Esophagus squamous epithelium (tissue), 5 donors: Measurements from ENCODE around the gene OTOF. TPM values are rescaled to one million over a fixed set of nuclear protein-coding genes. Genes with fewer than 3 reads are reported as not detected.

Experiments used
- DNase-seq: peaks from one replicate; lab custom pipeline; 2025; lab: John Stamatoyannopoulos, UW
- H3K27ac ChIP-seq, 4 donors: fragments of 200-600 bp; sonication (generic); one replicate each; pipeline ENCODE4 v1.5.1; 2016 to 2019; ENCODE audit warnings: mild to moderate bottlenecking in 1 of 4
- H3K27me3 ChIP-seq, 4 donors: fragments of 200-600 bp; sonication (generic); 1 replicate in 3 of 4; 2 replicates in 1 of 4; pipeline versions ENCODE4 v1.5.1 to v1.6.0; 2017 to 2021; ENCODE audit warnings: antibody characterized with exemption in 1 of 4
- H3K36me3 ChIP-seq, 3 donors: fragments of 200-600 bp; sonication (generic); one replicate each; pipeline ENCODE4 v1.5.1; 2016 to 2019
- H3K4me1 ChIP-seq, 3 donors: fragments of 200-600 bp; sonication (generic); one replicate each; pipeline ENCODE4 v1.5.1; 2017 to 2019
- H3K4me3 ChIP-seq, 4 donors: fragments of 200-600 bp; sonication (generic); 1 replicate in 3 of 4; 2 replicates in 1 of 4; pipeline ENCODE4 v1.5.1; 2016 to 2019; ENCODE audit warnings: mild to moderate bottlenecking in 2 of 4, moderate library complexity in 1 of 4
- H3K9me3 ChIP-seq, 3 donors: fragments of 200-600 bp; sonication (generic); one replicate each; pipeline ENCODE4 v1.5.1; 2016 to 2019
- CTCF ChIP-seq, 6 experiments: fragments of 450-650 bp in 4 of 6; fragments of 200-600 bp in 2 of 6; sonication (generic) in 2 of 6; IDR thresholded peaks; one replicate each; pipeline ENCODE4 v1.5.1; 2016 to 2019; ENCODE audit warnings: antibody characterized with exemption in 6 of 6, mild to moderate bottlenecking in 4 of 6, moderate library complexity in 4 of 6
- POLR2A ChIP-seq, 4 donors: fragments of 450-650 bp; IDR thresholded peaks; one replicate each; pipeline ENCODE4 v1.6.1; 2017; ENCODE audit warnings: antibody characterized with exemption in 4 of 4, mild to moderate bottlenecking in 4 of 4, moderate library complexity in 3 of 4
- WGBS, 2 donors: methylation state at CpG; one replicate each; pipeline ENCODE4 v1.1.5; 2018; 5-methylcytosine and 5-hydroxymethylcytosine counted together
- intact Hi-C: fragments of 100-400 bp; cut with DNase I; formaldehyde crosslinking; loops from one replicate; pipeline ENCODE4 v1.15.0; 2022
- total RNA-seq, 4 donors: library from RNA; depleted of rRNA; stranded (reverse); fragments of >200 nt; gene quantifications; one replicate each; pipeline ENCODE4 v1.1.0, GENCODE V29; 2016
- donor health status: DM: yes; HTN: yes; CAD: no.

Gene OTOF
- total RNA-seq, 4 donors from 2014 or later: under 0.01 to 0.56 TPM; not detected in 2

- no peak for DNase-seq
- Histone ChIP-seq H3K36me3 (no peaks in the 10 kb centered on the region), H3K9me3 (no peaks in the 10 kb centered on the region), H3K27me3 (peaks cover 0 to 4% (median 0%) of the 10 kb centered on the region in 4 donors), H3K4me1 (no peaks in the 10 kb centered on the region), H3K4me3 (no peak overlapping the region), H3K27ac (no peak overlapping the region)
- WGBS, 2 donors: 57 to 72% methylated on average over 5 to 8 of the region's 8 CpGs
- intact Hi-C loops: no loop called here
- TF ChIP-seq POLR2A (IDR thresholded peaks at IDR 0.05) (no peak), CTCF (IDR thresholded peaks at IDR 0.05) (no peak)
Measured at GRCh38 chr2:26438526-26438925, 39.4 kb downstream of the OTOF start.

- no peak for DNase-seq
- no peaks in the 10 kb centered on the region for H3K9me3 ChIP-seq
- H3K4me1 ChIP-seq: no peaks in the 10 kb centered on the region
- TF ChIP-seq POLR2A (IDR thresholded peaks at IDR 0.05) (no peak), CTCF (IDR thresholded peaks at IDR 0.05) (no peak)
- 67% methylated on average over 2 of the region's 2 CpGs for WGBS, 2 donors
- no peak overlapping the region for H3K27ac ChIP-seq
- no peak overlapping the region for H3K4me3 ChIP-seq
- H3K27me3 ChIP-seq: peaks cover 0 to 7% (median 0%) of the 10 kb centered on the region in 4 donors
- intact Hi-C loops: no loop called here
- no peaks in the 10 kb centered on the region for H3K36me3 ChIP-seq
Measured at GRCh38 chr2:26435106-26435505, 42.8 kb downstream of the OTOF start.

- intact Hi-C loops: no loop called here
- TF ChIP-seq CTCF (IDR thresholded peaks at IDR 0.05) (no peak), POLR2A (IDR thresholded peaks at IDR 0.05) (no peak)
- 45 to 46% methylated on average over 2 of the region's 2 CpGs for WGBS, 2 donors
- no peaks in the 10 kb centered on the region for H3K9me3 ChIP-seq
- H3K4me1 ChIP-seq: no peaks in the 10 kb centered on the region
- H3K36me3 ChIP-seq: no peaks in the 10 kb centered on the region
- DNase-seq: no peak
- H3K4me3 ChIP-seq: no peak overlapping the region
- H3K27me3 ChIP-seq: peaks cover 0 to 7% (median 0%) of the 10 kb centered on the region in 4 donors
- no peak overlapping the region for H3K27ac ChIP-seq
Measured at GRCh38 chr2:26432859-26433258, 45.1 kb downstream of the OTOF start.

- Histone ChIP-seq H3K36me3 (no peaks in the 10 kb centered on the region), H3K27me3 (peaks cover 0 to 6% (median 0%) of the 10 kb centered on the region in 4 donors), H3K4me3 (no peak overlapping the region), H3K27ac (no peak overlapping the region), H3K4me1 (no peaks in the 10 kb centered on the region), H3K9me3 (no peaks in the 10 kb centered on the region)
- no peak for DNase-seq
- intact Hi-C loops: no loop called here
- TF ChIP-seq CTCF (IDR thresholded peaks at IDR 0.05) (no peak), POLR2A (IDR thresholded peaks at IDR 0.05) (no peak)
Measured at GRCh38 chr2:26432363-26432762, 45.6 kb downstream of the OTOF start.

GRCh38 chr2:26430826-26431225 is 47.1 kb downstream of the OTOF start:
- intact Hi-C loops: no loop called here
- 80 to 91% methylated on average over 5 to 7 of the region's 7 CpGs for WGBS, 2 donors
- Histone ChIP-seq H3K9me3 (no peaks in the 10 kb centered on the region), H3K4me3 (no peak overlapping the region), H3K27me3 (peaks cover 0 to 3% (median 0%) of the 10 kb centered on the region in 4 donors), H3K27ac (no peak overlapping the region), H3K4me1 (no peaks in the 10 kb centered on the region), H3K36me3 (no peaks in the 10 kb centered on the region)
- DNase-seq: no peak
- TF ChIP-seq POLR2A (IDR thresholded peaks at IDR 0.05) (no peak), CTCF (IDR thresholded peaks at IDR 0.05) (no peak)
